Astrocyte (in vitro differentiated cells and primary cell): ENCODE measurements around the gene SLC37A4. TPM values are rescaled to one million over a fixed set of nuclear protein-coding genes. Genes with fewer than 3 reads are reported as not detected.

Experiments
- DNase-seq: peaks from one replicate; pipeline ENCODE4 v3.0.0-alpha.2; 2010; ENCODE audit warnings: low read depth
- FAIRE-seq: peaks from 2 replicates; lab custom pipeline; 2011; peaks lifted over from hg19 to GRCh38; lab: Jason Lieb, UNC
- H2AFZ ChIP-seq: 2 replicates; pipeline ENCODE4 v1.6.0; 2012; ENCODE audit warnings: low read depth, low read length, inconsistent platforms
- H3K27ac ChIP-seq: 2 replicates; pipeline ENCODE4 v1.5.1; 2011; ENCODE audit warnings: low read depth, low read length, inconsistent platforms
- H3K27me3 ChIP-seq: 2 replicates; pipeline ENCODE4 v1.6.0; 2011; ENCODE audit warnings: low read length, inconsistent platforms; ENCODE audit not compliant: insufficient read depth
- H3K36me3 ChIP-seq: 2 replicates; pipeline ENCODE4 v1.5.1; 2011; ENCODE audit warnings: low read length, inconsistent platforms; ENCODE audit not compliant: insufficient read depth
- H3K4me1 ChIP-seq: 2 replicates; pipeline ENCODE4 v1.5.1; 2011; ENCODE audit warnings: low read length, inconsistent platforms; ENCODE audit not compliant: insufficient read depth
- H3K4me2 ChIP-seq: 2 replicates; pipeline ENCODE4 v1.6.0; 2012; ENCODE audit warnings: low read length, inconsistent platforms
- H3K4me3 ChIP-seq: 2 replicates; pipeline ENCODE4 v1.5.1; 2011; ENCODE audit warnings: low read depth, mild to moderate bottlenecking, low read length, inconsistent platforms; ENCODE audit not compliant: insufficient read depth
- H3K79me2 ChIP-seq: 2 replicates; pipeline ENCODE4 v1.6.0; 2012; ENCODE audit warnings: mild to moderate bottlenecking, low read length, inconsistent platforms; ENCODE audit not compliant: insufficient read depth
- H3K9ac ChIP-seq: 2 replicates; pipeline ENCODE4 v1.6.0; 2012; ENCODE audit warnings: mild to moderate bottlenecking, low read length, inconsistent platforms
- H3K9me3 ChIP-seq: 2 replicates; pipeline ENCODE4 v1.5.1; 2012; ENCODE audit warnings: low read depth, mild to moderate bottlenecking, low read length, inconsistent platforms; ENCODE audit not compliant: insufficient read depth
- H4K20me1 ChIP-seq: 2 replicates; pipeline ENCODE4 v1.6.0; 2012; ENCODE audit warnings: low read length, inconsistent platforms; ENCODE audit not compliant: insufficient read depth
- H3K27ac Mint-ChIP-seq: one replicate; pipeline ENCODE4 v1.8.0; 2021; ENCODE audit warnings: mild to moderate bottlenecking, mixed read lengths; ENCODE audit not compliant: unreplicated experiment
- H3K27me3 Mint-ChIP-seq: one replicate; pipeline ENCODE4 v1.8.0; 2021; ENCODE audit warnings: low read depth, mixed read lengths; ENCODE audit not compliant: unreplicated experiment
- H3K36me3 Mint-ChIP-seq: one replicate; pipeline ENCODE4 v1.8.0; 2021; ENCODE audit warnings: low read depth, mixed read lengths; ENCODE audit not compliant: unreplicated experiment
- H3K4me1 Mint-ChIP-seq: one replicate; pipeline ENCODE4 v1.8.0; 2021; ENCODE audit warnings: low read depth, mixed read lengths; ENCODE audit not compliant: unreplicated experiment
- H3K4me3 Mint-ChIP-seq: one replicate; pipeline ENCODE4 v1.8.0; 2021; ENCODE audit warnings: mild to moderate bottlenecking, moderate library complexity, mixed read lengths; ENCODE audit not compliant: unreplicated experiment
- H3K9me3 Mint-ChIP-seq: one replicate; pipeline ENCODE4 v1.8.0; 2021; ENCODE audit warnings: mild to moderate bottlenecking, mixed read lengths; ENCODE audit not compliant: unreplicated experiment
- CTCF ChIP-seq: IDR thresholded peaks from 2 replicates; pipeline ENCODE4 v1.5.1; 2011; ENCODE audit warnings: low read depth, mild to moderate bottlenecking, inconsistent platforms, low read length, moderate library complexity; ENCODE audit not compliant: insufficient read depth
- EZH2 ChIP-seq: IDR thresholded peaks from 2 replicates; pipeline ENCODE4 v1.6.1; 2012; ENCODE audit warnings: mild to moderate bottlenecking, low read length, inconsistent platforms; ENCODE audit not compliant: insufficient read depth
- total RNA-seq: library from RNA; stranded (reverse); gene quantifications from 2 replicates; pipeline ENCODE4 v1.2.1, GENCODE V29; 2021

Gene SLC37A4
- total RNA-seq, 1 donor from 2014 or later: 8.7 TPM

- no peak for DNase-seq
- Histone ChIP-seq H3K27me3 (no peaks in the 10 kb centered on the region), H3K4me1 (peaks cover 5% of the 10 kb centered on the region), H3K27ac (no peak overlapping the region), H3K4me2 (no peak overlapping the region), H3K79me2 (peaks cover 7% of the 10 kb centered on the region), H3K9me3 (no peaks in the 10 kb centered on the region), H4K20me1 (peaks cover 30% of the 10 kb centered on the region), H3K4me3 (no peak overlapping the region), H2AFZ (no peak overlapping the region), H3K36me3 (peaks cover 6% of the 10 kb centered on the region), H3K9ac (no peak overlapping the region)
- peaks cover 20% of the 10 kb centered on the region for H3K4me1 Mint-ChIP-seq
- TF ChIP-seq EZH2 (no peak), CTCF (no peak)
- H3K27ac Mint-ChIP-seq: no peak overlapping the region
- FAIRE-seq: no peak
- peaks cover 28% of the 10 kb centered on the region for H3K36me3 Mint-ChIP-seq
- H3K9me3 Mint-ChIP-seq: no peaks in the 10 kb centered on the region
- no peak overlapping the region for H3K4me3 Mint-ChIP-seq
- no peaks in the 10 kb centered on the region for H3K27me3 Mint-ChIP-seq
Measured at GRCh38 chr11:119026970-119027369, 3.7 kb downstream of the SLC37A4 start.

GRCh38 chr11:119025978-119026766, 4.5 kb downstream of the SLC37A4 start:
- Histone ChIP-seq H3K4me1 (peaks cover 7% of the 10 kb centered on the region), H3K9me3 (no peaks in the 10 kb centered on the region), H3K36me3 (peaks cover 12% of the 10 kb centered on the region), H3K9ac (no peak overlapping the region), H4K20me1 (peaks cover 37% of the 10 kb centered on the region), H3K27ac (no peak overlapping the region), H3K4me3 (no peak overlapping the region), H3K4me2 (no peak overlapping the region), H2AFZ (no peak overlapping the region), H3K27me3 (no peaks in the 10 kb centered on the region), H3K79me2 (peaks cover 13% of the 10 kb centered on the region)
- Mint-ChIP-seq H3K9me3 (no peaks in the 10 kb centered on the region), H3K4me1 (peaks cover 20% of the 10 kb centered on the region), H3K4me3 (no peak overlapping the region), H3K27me3 (no peaks in the 10 kb centered on the region), H3K27ac (no peak overlapping the region), H3K36me3 (peaks cover 28% of the 10 kb centered on the region)
- TF ChIP-seq CTCF: no peak
- no peak for TF ChIP-seq EZH2
- no peak for DNase-seq
- no peak for FAIRE-seq

- Histone ChIP-seq H3K27me3 (no peaks in the 10 kb centered on the region), H4K20me1 (peaks cover 43% of the 10 kb centered on the region), H3K4me2 (no peak overlapping the region), H3K4me3 (no peak overlapping the region), H3K36me3 (peaks cover 12% of the 10 kb centered on the region), H3K9me3 (no peaks in the 10 kb centered on the region), H2AFZ (no peak overlapping the region), H3K27ac (no peak overlapping the region), H3K79me2 (peaks cover 19% of the 10 kb centered on the region), H3K9ac (no peak overlapping the region), H3K4me1 (peaks cover 8% of the 10 kb centered on the region)
- DNase-seq (no peak), FAIRE-seq (no peak)
- no peaks in the 10 kb centered on the region for H3K9me3 Mint-ChIP-seq
- H3K27me3 Mint-ChIP-seq: no peaks in the 10 kb centered on the region
- peaks cover 20% of the 10 kb centered on the region for H3K4me1 Mint-ChIP-seq
- TF ChIP-seq EZH2 (no peak), CTCF (no peak)
- H3K27ac Mint-ChIP-seq: no peak overlapping the region
- H3K4me3 Mint-ChIP-seq: no peak overlapping the region
- peaks cover 28% of the 10 kb centered on the region for H3K36me3 Mint-ChIP-seq
Measured at GRCh38 chr11:119025541-119025940, 5.1 kb downstream of the SLC37A4 start.
